ENCODE results near the gene CUL4A.
A peak's percentile ranks its signal among the peaks of the same experiment; 100 is the strongest.

DNA sequence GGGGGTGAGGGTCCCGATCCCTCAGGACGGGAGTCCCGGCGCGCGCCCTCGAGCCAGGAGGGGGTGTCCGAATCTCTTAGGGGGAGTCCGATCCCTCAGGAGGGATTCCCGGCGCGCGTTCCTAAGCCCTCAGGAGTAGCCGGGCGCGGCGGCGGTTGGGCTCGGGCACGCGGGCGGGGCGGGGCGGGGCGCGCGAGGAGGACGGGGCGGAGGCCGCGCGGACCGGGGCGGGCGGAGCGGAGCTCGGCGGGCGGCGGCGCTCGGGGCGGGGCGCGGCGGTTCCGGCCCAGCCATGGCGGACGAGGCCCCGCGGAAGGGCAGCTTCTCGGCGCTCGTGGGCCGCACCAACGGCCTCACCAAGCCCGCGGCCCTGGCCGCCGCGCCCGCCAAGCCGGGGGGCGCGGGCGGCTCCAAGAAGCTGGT, at the start of gene CUL4A:
- TF ChIP-seq CTCF (IDR thresholded peaks at IDR 0.05; ENCODE audit: extremely low read depth in 1 of 2, insufficient read depth in 1 of 2, low read depth in 1 of 2, low read length in 2 of 2) (no peak), POLR2A (IDR thresholded peaks at IDR 0.05; ENCODE audit: low read depth, low read length) (peak; percentile 40), EZH2 (IDR thresholded peaks at IDR 0.05; ENCODE audit: borderline replicate concordance, low read depth, low read length, severe bottlenecking) (no peak), POLR2AphosphoS5 (IDR thresholded peaks at IDR 0.05; ENCODE audit: insufficient read depth, low read depth, low read length) (no peak), FOS (IDR thresholded peaks at IDR 0.05; ENCODE audit: borderline replicate concordance, insufficient read depth, low read length) (no peak)

All from endothelial cell of umbilical vein (primary cell).